RWPE2 (cell line): Measurements from ENCODE around the gene SEMA3E.

ENCODE experiments used
- ATAC-seq: fragments of 200-7000 bp; cut with Tn5 transposase; 3 replicates; pipeline ENCODE4 v1.9.1; 2021; ENCODE audit warnings: low read depth
- DNase-seq: peaks from one replicate; pipeline ENCODE4 v3.0.0-alpha.2; 2020; ENCODE audit warnings: low spot score
- H3K27ac ChIP-seq: fragments of 450-650 bp; 2 replicates; pipeline ENCODE4 v1.5.1; 2017; ENCODE audit warnings: mild to moderate bottlenecking; ENCODE audit not compliant: poor library complexity, severe bottlenecking
- H3K27me3 ChIP-seq: fragments of 250-450 bp; sonication (Bioruptor Pico); 2 replicates; pipeline ENCODE4 v1.5.1; 2021; ENCODE audit warnings: mild to moderate bottlenecking, moderate library complexity; ENCODE audit not compliant: insufficient read depth, poor library complexity, severe bottlenecking
- H3K36me3 ChIP-seq: fragments of 250-450 bp; sonication (Bioruptor Pico); 2 replicates; pipeline ENCODE4 v1.5.1; 2020; ENCODE audit warnings: low read depth, mild to moderate bottlenecking, moderate library complexity
- H3K4me1 ChIP-seq: fragments of 250-450 bp; sonication (Bioruptor Pico); 2 replicates; pipeline ENCODE4 v1.5.1; 2021; ENCODE audit warnings: mild to moderate bottlenecking, moderate library complexity; ENCODE audit not compliant: insufficient read depth, poor library complexity, severe bottlenecking
- H3K4me3 ChIP-seq: fragments of 250-450 bp; sonication (Bioruptor Pico); 2 replicates; pipeline ENCODE4 v1.5.1; 2021; ENCODE audit warnings: mild to moderate bottlenecking, moderate library complexity; ENCODE audit not compliant: severe bottlenecking
- H3K9me3 ChIP-seq: fragments of 250-450 bp; sonication (Bioruptor Pico); 2 replicates; pipeline ENCODE4 v1.5.1; 2021; ENCODE audit warnings: mild to moderate bottlenecking, moderate library complexity; ENCODE audit not compliant: severe bottlenecking
- CTCF ChIP-seq: fragments of 450-650 bp; IDR thresholded peaks from one replicate; pipeline ENCODE4 v1.5.1; 2017; ENCODE audit warnings: mild to moderate bottlenecking, moderate library complexity; ENCODE audit not compliant: poor library complexity, severe bottlenecking

Gene SEMA3E

GRCh38 chr7:83321011-83321410, 327.9 kb downstream of the SEMA3E start:
- no peaks in the 10 kb centered on the region for H3K27me3 ChIP-seq
- H3K9me3 ChIP-seq, result no peaks in the 10 kb centered on the region
- H3K4me1 ChIP-seq, result no peaks in the 10 kb centered on the region
- H3K36me3 ChIP-seq, result no peaks in the 10 kb centered on the region
- DNase-seq, result no peak
- H3K27ac ChIP-seq, result no peak overlapping the region
- no peak for ATAC-seq
- TF ChIP-seq CTCF, result no peak
- H3K4me3 ChIP-seq, result no peak overlapping the region

- no peak for ATAC-seq
- H3K9me3 ChIP-seq, result no peaks in the 10 kb centered on the region
- H3K27me3 ChIP-seq, result no peaks in the 10 kb centered on the region
- H3K27ac ChIP-seq, result no peak overlapping the region
- DNase-seq, result no peak
- no peaks in the 10 kb centered on the region for H3K4me1 ChIP-seq
- no peaks in the 10 kb centered on the region for H3K36me3 ChIP-seq
- H3K4me3 ChIP-seq, result no peak overlapping the region
- no peak for TF ChIP-seq CTCF
Observed at GRCh38 chr7:83313931-83314330, 335.0 kb downstream of the SEMA3E start.
